Measurements from ENCODE around the gene GPR179.
"Not testable (repeated sequence)": the region's sequence is repeated elsewhere in the genome, so short reads cannot be mapped to it uniquely, and the experiment has no call there.

Gene GPR179

GRCh38 chr17:38324772-38325171 lies 19.0 kb downstream of the GPR179 start:
- no peak for DNase-seq (ENCODE audit: low read depth)

- no peak for DNase-seq (ENCODE audit: low read depth)
These were observed 19.5 kb downstream of the GPR179 start for GRCh38 chr17:38324141-38324697.

- DNase-seq (ENCODE audit: low read depth): no peak
These were observed 20.9 kb downstream of the GPR179 start for GRCh38 chr17:38322897-38323296.

GRCh38 chr17:38322156-38322779 lies 21.5 kb downstream of the GPR179 start:
- peak; percentile 44 for DNase-seq (ENCODE audit: low read depth)

GRCh38 chr17:38320482-38320881 lies 23.3 kb downstream of the GPR179 start:
- no peak for DNase-seq (ENCODE audit: low read depth)

GRCh38 chr17:38317081-38317480 lies 26.7 kb downstream of the GPR179 start:
- DNase-seq (ENCODE audit: low read depth): peak; percentile 29

GRCh38 chr17:38315497-38315896 lies 28.3 kb downstream of the GPR179 start:
- DNase-seq (ENCODE audit: low read depth): no peak

- DNase-seq (ENCODE audit: low read depth): peak; percentile 95
These were observed 46.8 kb downstream of the GPR179 start, which contains the start of gene MRPL45 for GRCh38 chr17:38296834-38297517. Gene MRPL45, plus strand, starts transcription at chr17:38297168. Its CDS starts 16 bp downstream, at chr17:38297184.

- DNase-seq (ENCODE audit: low read depth): not testable (repeated sequence)
These were observed 48.0 kb downstream of the GPR179 start for GRCh38 chr17:38295602-38296365.

- not testable (repeated sequence) for DNase-seq (ENCODE audit: low read depth)
These were observed 54.0 kb downstream of the GPR179 start for GRCh38 chr17:38289760-38290159.

- DNase-seq (ENCODE audit: low read depth): peak; percentile 13
These were observed 55.4 kb downstream of the GPR179 start for GRCh38 chr17:38288217-38288827.

- peak; percentile 56 for DNase-seq (ENCODE audit: low read depth)
These were observed 57.2 kb downstream of the GPR179 start for GRCh38 chr17:38286501-38287091.

GRCh38 chr17:38285994-38286393 lies 57.8 kb downstream of the GPR179 start:
- not testable (repeated sequence) for DNase-seq (ENCODE audit: low read depth)

All from iris pigment epithelial cell (primary cell).